GM18858 (cell line): ENCODE data around the gene RFNG.

ENCODE experiments used
- ATAC-seq: cut with Tn5 transposase; IDR thresholded peaks from one replicate; pipeline ENCODE4 v1.9.1; 2021; ENCODE audit not compliant: unreplicated experiment

Gene RFNG, protein sequence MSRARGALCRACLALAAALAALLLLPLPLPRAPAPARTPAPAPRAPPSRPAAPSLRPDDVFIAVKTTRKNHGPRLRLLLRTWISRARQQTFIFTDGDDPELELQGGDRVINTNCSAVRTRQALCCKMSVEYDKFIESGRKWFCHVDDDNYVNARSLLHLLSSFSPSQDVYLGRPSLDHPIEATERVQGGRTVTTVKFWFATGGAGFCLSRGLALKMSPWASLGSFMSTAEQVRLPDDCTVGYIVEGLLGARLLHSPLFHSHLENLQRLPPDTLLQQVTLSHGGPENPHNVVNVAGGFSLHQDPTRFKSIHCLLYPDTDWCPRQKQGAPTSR

DNA sequence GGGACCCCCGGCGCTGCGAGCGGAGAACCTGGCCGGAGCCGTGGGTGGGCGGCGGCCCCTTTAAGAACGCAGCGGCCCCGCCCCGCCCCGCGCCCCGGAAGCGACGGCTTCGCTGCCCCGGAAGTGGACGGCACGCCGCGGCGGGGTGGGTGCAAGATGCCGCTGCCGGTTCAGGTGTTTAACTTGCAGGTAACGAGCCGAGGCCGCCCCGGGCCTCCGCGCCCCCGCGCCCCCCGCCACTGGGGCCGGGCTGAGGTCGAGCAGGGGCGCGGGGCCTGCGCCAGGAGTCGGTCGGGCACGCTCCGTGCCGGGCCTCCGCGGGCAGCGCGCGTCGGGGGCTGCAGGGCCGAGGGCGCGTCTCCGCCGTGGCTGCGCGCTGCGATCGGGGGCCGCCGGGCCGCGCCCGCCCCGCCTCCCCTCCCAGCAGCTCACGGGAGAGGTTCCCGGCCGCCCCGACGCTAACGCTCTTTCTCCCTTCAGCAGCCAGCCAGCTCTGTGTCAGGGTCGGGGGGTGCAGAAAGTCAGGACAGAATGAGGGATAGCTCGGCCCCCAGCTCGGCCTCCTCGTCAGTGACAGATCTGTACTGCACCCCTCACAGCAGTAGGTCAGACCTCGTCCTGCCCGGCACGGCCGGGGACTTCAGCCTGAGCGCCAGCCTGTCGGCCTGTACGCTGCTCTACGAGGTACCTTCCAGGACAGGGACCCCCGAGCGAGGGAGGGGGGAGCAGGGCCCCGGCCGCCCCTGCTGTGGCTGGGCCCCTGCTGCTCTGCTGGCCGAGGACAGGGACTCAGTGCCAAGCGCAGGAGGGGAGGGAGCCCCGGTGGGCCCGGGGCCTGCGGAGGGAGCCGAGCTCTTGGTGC lies at the start of gene RFNG, which contains the start of gene GPS1:
TSS of gene RFNG (minus strand) at position 36 of the 862 bp plus-strand sequence. CDS start 45 bp downstream, outside the sequence.
TSS of gene GPS1 (plus strand) at position 123 of the 862 bp plus-strand sequence. CDS start at position 157, 34 bp downstream.
- ATAC-seq: no peak

- ATAC-seq: no peak
Observed at GRCh38 chr17:82101301-82101715, 49.7 kb upstream of the RFNG start.

DNA sequence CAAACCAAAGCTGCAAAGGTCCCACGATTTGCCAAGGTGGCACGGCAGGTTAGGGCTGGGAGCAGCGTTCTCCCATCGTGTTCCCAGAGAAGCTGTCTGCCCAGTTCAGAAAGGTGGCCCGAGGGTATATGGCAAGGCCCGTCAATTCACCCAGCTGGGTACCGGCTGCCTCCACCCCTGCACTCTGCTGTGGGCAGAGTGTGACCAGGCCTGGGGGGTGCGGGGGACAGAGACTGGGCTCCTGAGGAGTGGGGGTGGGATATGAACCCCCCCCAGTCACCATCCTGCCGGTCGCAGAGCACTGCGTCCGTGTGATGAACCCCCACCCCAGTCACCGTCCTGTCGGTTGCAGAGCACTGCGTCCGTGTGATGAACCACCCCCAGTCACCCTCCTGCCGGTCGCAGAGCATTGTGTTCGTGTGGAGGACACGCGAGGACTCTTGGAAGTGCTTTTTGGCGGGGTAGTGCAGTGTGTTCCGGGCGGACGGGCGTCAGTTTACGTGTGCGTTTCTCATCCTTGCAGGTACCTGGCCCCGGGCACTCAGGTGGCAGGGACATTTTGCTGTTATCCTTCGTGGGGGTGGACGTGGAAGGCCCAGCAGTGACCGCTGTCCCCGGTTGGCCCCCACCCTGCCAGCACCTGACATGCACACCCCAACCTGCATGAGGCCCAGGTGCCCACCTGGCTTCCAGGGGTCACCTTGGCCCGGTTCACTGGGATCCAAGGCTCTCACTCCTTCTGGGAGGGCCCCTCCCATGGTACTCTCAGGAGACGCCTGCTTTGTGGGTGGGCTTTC lies 49.1 kb upstream of the RFNG start:
- ATAC-seq: no peak

- ATAC-seq: peak; percentile 6
Observed at GRCh38 chr17:82098939-82099763, 47.5 kb upstream of the RFNG start.

GRCh38 chr17:82098169-82098938 lies 46.7 kb upstream of the RFNG start, which contains the start of gene FASN:
Gene FASN, minus strand, starts transcription at chr17:82098236. Its CDS starts 1,791 bp downstream, at chr17:82096445.
- peak; percentile 43 for ATAC-seq

DNA sequence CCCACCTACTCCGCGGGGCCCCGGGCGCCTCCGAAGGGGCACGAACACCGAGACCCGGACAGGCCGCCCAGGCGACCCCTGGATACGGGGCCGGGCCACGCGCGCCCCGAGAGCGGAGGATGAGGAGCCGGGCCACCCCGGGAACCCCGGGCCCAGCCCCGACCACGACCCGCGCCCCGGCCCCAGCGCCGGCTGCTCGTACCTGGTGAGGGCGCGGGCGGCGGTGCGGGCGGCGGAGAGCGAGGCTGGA lies 46.2 kb upstream of the RFNG start:
- peak; percentile 12 for ATAC-seq

DNA sequence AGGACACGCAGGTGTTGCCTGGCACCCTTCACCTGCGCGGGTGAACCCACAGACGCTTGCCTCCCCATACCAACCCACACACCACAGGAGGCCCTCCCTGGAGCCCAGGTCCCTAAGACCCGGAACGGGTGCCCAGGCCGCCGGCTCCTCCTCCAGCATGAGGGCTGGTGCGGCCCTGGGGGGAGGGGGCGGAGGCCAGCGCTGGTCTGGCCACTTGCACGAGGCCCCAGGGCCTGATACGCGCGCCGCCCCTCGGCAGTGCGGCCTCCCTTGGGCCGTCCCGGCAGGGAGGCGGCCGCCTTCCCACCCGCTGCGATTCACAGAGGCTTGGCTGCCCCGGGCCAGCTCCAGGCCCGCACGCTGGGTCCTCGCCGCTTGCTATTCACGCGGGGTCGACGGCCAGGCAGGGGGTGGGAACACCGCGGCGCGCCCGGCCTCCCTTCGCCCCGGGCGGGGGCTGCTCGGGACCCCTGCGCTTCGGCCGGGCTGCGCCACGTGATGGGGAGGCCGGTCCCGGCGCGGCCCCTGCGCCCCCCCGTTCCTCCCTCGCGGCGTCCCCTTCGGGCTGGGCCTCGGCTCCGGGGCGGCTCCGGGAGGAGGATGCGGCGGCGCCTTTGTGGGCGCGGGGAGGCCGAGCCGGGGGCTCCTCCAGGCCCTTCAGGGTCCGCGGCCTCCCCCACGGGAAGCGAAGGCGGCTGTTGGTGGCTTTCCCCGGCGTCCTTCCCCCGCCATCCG lies 45.7 kb upstream of the RFNG start:
- no peak for ATAC-seq

DNA sequence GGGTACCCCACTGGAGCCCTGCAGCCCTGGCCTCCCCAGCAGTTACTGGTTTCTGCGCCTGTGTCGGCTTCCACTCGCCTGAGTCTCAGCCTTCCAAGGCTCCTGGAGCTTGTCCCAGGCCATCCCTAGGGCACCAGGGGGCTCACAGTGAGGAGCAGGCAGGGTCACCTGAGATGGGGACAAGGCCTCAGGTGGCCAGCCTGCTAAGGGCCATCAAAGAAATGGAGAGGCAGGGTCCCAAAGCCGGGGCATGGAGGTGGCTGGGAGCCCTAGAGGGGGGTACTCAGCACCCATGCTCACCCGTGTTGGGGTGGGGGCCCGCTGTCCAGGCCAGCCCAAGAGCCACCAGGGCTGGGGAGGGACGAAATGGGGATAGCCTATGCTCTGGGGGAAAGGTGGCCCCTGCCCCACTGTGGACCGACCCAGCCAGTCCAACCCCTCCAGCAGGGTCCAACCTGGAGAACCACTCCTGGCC lies 45.1 kb upstream of the RFNG start:
- no peak for ATAC-seq

DNA sequence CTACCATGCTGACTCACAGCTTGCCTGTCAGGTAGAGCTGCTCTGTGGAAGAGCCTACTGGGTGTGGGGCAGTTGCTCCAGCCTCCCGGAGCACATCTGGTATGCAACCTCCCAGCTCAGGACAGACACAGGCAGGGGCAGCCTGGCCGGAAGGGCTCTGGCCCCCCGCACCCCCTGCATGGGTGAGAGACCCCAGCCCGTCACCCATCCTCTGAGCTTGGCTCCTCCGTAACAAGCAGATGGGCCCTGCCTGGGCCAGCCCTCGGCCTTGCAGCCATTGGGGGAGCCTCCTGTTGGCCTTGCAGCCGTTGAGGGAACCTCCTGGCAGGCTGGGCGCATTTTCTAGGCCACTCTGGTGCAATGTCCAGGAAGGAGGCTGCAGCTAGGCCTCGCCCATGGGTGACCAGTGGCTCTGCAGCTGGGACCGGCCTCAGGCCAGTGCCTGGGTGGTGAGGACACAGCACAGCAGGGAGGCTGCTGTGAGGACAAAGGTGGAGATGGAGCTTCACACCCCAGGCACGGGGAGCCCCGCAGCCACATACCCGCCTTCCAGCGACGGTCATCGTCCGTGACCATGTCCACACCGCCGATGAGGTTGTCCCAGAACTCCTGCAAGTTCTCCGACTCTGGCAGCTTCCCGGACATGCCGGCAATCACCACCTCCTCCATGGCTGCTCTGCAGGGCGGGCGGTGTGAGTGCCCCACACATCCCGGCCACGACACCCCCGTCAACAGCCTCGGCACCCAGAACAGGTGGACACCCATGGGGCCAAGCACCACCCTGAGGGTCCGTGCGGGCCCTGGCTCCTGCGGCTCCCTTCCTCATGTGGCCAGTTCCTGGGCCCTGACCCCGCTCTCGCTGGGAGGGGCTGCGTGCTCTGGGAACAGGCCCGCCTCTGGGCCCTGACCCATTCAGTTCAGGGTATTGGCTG lies 44.4 kb upstream of the RFNG start:
- ATAC-seq: no peak

DNA sequence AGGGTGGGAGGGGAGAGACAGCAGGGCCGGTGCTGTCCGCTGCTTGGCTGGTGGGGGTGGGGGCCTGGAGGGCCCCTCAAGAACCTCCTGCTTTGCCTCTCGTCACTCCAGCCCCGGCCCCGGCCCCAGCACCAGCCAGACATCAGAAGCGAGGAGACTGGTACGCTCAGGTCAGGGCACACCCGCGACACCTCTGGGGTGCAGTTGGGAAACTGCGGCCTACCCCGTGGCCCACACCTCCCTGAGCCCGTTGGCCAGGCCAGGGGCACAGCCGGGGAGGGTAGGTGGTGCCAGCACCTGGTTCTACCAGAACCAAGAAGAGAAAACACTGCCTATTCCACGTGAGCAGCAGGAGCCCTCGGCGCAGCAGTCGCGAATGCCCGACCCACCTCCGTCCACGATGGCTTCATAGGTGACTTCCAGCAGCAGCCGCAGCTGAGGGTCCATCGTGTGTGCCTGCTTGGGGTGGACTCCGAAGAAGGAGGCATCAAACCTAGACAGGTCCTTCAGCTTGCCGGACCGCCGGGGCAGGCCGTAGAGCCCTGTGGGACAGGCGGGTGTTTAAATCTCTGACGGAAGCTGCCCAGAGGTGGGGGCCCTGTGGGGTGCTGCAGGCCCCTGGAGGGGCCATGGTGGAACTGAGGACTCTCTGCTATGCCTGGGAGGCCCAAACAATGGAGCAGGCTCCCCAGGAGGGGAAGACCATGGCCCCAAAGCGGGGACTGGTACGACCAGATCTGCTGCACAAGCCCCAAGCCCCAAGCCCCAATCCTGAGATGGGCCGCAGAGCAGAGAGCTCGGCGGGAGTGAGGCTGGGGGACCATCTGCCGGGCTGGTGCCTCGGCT lies 43.5 kb upstream of the RFNG start:
- ATAC-seq: no peak

- ATAC-seq: no peak
Observed at GRCh38 chr17:82092995-82093751, 41.6 kb upstream of the RFNG start.

GRCh38 chr17:82092628-82092994 lies 41.0 kb upstream of the RFNG start:
- ATAC-seq: no peak

- ATAC-seq: no peak
Observed at GRCh38 chr17:82092094-82092586, 40.5 kb upstream of the RFNG start.

GRCh38 chr17:82091264-82092066 lies 39.9 kb upstream of the RFNG start:
- ATAC-seq: no peak

- ATAC-seq: no peak
Observed at GRCh38 chr17:82090549-82091263, 39.1 kb upstream of the RFNG start.
